GM19043 (cell line): ENCODE data around the gene FAM221B.

ENCODE experiments used
- ATAC-seq: cut with Tn5 transposase; IDR thresholded peaks from one replicate; pipeline ENCODE4 v1.9.1; 2021; ENCODE audit warnings: low read depth; ENCODE audit not compliant: unreplicated experiment

Gene FAM221B

DNA sequence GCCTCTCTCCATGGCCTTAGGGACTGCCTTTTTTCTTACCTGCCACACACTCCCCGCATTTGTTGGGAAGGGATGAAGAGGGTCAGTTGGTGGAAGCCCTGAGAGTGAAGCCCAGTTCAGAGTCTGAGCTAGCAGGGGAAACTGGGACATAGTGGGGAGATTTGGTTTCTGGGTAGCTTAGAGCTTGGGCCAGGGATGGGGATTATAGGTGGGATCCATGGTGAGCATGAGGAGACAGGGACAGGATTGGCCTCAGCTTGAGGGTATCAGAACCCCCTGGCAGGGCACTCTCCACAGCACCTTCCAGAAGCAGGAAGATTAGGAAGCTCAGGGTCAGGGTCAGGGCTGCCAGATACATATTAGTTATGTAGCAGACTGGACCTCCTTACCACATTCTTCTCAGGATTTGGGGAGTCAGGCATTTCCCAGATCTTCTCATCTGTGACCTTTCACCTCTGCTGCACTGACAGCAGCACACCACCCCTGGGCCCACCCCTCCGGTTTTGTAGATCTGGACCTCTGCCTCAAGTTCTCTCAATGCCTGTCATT, 23.8 kb upstream of the FAM221B start:
- ATAC-seq = no peak

DNA sequence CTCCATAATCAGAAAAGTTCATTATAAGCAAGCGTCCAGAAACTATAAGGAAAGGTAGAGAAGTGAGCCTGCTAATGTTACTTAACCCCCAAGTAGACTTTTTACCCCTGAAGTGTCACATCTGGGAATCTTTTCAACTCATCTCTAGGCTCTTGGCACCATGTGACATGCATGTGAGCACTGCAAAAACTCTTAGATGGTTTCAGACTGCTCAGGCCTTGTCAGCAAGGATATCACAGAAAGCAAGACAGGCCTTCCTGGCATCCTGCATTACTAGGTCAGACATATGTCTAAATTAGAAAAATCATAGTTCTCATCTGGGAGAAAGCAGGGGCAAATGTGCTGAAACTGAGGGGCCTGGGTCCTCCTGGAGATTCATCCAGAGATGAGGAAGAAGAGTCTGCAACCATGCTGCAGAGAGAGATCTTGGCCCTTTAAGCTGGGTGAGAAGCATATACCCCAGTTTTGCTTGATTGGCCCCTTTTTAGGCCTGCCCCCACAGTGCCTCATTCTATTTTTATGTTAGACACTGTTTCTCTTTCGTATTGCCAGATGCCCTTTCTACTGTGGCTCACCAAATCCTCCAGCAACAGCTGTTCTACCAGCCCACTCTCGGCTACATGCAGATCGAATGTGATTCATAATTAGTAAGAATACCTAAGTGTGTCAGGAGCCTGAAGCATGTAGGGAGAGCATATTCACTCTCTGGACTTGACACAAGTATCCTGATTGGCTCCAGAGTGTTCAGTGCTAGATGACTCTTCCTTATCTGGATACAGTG, 19.4 kb upstream of the FAM221B start:
- peak; percentile 83 for ATAC-seq

DNA sequence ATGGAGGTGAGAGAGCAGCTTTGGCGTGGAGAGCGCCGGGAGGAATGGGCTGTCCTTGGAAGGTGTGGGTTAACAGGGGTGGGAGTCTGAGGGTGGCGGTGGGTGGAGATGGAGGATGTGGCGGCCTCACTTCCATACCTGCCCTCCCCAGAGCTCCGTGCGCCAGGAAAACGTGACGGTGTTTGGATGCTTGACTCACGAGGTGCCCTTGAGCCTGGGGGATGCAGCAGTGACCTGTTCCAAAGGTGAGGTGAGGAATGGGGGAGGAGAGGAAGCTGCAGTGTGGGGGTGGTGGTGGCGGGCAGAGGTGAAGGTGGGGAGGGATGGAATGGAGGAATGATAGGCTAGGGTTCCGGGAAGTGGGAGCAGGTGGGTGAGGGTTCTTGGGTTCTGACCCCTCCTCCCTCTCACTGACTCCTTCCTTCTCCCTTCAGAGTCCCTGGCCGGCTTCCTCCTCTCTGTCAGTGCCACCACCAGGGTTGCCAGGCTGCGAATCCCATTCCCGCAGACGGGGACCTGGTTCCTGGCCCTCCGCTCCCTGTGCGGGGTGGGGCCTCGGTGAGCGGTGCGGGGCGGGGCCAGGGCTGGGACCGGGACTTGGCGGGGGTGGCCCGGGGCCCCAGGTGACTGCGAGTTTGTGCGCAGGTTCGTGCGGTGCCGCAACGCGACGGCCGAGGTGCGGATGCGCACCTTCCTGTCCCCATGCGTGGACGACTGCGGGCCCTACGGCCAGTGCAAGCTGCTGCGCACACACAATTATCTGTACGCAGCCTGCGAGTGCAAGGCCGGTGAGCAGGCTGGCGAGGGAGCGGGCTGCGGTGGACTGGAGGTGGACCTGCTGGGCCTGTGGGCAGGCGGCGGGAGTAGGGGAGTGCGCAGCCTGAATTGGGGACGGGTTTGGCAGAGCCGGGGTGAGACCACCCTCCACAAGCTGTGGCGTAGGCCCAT, 17.6 kb upstream of the FAM221B start:
- no peak for ATAC-seq

DNA sequence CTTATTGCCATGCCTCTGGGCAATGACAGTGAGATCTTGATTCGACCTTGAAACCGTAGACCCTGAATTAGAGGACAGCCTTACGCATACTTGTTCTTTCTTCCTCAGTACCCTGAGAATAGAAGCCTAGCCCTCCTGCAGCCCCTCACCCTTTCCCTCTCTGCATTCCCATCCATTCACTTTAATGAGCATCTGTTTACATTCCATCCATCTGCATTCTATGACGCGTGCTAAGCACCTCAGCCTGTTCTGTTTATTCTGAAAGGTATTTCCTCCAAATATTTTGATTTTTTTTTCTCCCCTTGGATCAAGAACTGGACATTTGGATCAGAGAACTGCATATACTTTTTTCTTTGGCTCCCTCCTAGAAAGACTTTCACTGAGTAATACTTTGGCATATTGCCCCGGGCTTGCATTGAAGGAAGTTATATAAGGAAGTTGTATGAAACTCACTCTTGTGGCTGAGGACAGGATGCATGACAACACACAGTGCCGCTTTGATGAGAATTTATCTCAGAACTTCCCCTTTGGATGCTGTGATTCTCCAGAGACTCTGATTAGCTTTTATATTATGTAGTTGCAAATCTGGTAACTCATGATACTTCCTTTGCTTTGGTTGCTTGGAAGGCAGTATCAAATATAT, 16.2 kb upstream of the FAM221B start:
- ATAC-seq = no peak

DNA sequence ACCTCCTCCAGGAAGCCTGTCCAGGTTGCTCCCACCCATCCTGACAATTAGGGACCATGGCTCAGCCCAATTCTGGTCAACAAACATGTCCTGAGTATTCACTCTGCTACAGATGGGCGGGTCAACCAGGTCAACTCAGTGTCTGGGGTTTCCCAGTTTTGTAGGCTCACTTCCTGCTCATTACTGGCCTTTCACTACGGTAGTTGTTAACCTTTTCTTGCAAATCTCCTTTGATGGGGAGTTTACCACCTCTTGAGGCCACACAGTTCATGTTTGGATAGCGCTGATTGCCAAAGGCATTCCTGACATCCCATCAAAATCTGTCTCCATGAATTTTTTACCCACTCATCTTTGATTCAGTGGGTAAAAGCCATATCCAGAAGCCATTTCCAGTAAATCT, 14.3 kb upstream of the FAM221B start:
- ATAC-seq = peak; percentile 49

DNA sequence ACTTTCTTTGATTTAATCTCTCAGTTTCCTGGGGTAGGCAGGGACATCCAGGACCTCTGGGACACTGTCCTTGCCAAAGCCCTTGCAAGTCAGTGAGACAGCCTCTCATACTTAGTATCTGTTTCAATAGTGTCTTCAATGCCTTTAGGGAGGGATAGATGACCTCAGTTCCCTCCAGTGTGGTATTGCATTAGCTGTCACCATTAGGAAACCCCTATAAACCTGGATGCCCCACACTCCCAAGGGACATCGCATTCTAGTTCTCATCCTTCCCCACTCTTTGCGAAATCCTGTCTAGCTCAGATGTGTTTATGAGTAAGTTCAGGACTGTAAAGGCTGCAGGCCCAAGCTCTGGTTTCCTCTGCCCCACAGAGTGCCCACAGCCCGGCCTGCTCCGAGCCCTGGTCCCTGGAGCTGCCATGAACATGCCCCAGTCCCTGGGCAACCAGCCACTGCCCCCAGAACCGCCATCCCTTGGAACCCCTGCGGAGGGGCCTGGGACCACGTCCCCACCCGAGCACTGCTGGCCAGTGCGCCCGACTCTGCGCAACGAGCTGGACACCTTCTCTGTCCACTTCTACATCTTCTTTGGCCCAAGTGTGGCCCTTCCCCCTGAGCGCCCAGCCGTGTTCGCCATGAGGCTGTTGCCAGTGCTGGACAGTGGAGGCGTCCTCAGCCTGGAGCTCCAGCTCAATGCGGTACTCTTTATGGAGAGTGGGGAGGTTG, 13.7 kb upstream of the FAM221B start:
- ATAC-seq = no peak

DNA sequence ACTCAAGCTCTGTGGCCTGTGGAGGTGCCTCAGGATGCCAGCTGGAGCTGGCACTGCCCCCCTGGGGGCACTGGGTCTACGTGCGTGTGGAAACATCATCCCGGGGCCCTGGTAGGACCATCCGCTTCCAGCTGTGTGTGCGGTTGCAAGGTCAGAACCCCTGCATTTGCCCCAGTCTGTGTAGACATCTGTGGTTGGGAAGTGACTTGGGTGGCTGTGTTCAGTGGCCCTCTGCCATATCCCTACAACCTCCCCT, 13.0 kb upstream of the FAM221B start:
- no peak for ATAC-seq

DNA sequence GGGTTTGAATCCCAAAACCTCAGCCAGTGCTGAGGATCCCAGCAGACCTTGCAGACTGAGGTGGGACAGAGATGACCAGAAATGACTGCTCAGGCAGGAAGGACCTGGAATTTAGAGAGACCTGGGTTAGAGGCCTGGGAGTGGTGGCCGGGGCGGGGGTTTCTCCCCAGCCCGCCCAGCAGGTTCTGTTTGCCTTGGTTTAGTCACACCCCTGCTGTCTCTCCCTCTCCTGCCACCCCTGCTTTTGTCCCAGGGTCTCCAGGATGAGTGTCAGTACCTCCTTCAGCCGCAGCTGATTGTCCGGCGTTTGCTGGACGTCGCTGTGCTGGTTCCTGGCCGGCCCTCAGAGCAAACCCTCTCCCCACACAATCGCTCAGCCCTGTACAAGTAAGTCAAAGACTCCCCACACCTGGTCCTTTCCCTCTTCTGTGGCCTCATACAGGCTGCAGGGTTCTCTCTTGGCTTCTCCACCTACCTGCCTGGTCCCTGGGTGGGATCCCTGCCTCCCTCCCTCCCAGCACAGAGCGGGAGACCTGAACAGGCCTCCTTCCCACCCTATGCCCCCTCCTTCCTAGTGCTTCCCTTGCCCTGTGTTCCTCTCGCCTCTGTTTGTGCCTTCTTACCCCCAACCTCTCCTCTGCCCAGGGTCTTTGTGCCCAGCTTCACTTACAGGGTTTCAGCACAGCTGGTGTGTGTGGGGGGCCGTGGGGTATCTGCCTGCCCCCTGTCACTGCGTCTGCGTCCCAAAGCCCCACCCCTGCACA, 12.5 kb upstream of the FAM221B start:
- no peak for ATAC-seq

DNA sequence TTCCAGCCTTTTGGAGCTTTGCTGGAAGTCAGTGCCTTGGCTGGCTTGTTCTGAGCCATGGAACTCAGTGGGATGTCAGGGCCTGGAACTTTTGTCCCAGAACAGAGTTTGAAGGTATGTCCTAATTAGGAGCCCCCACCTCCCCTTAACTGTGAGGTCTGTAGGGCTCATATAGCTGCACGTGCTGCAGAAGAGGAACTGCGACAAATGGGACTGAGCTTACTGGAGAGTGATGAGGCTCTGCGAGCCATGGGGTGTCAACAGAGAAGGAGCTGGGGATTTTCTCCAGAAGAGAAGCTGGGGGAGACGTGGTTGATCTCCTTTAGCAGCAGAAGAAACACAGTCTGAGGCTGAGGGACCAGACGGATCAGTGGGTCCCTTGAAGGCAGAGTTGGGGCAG, 11.4 kb upstream of the FAM221B start:
- ATAC-seq = no peak

DNA sequence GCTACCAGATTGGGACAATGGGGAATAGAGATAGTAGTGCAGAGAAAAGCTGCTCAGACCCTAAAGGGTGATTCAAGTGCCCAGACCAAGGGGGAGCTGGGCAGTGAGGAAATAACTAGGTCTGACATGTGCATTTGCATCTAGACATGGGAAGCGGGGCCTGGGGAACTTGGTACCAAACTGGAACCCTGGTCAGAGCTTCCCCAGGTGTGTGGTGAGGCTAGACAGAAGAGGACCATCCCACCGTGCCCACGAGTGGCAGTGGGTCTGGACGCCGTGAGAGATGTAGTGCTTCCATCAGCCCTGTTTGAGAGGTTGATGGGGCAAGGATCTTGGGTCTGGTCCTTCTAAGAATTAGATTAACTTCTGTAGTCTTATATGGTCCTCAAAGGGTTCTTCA, 8.1 kb upstream of the FAM221B start:
- ATAC-seq = no peak

DNA sequence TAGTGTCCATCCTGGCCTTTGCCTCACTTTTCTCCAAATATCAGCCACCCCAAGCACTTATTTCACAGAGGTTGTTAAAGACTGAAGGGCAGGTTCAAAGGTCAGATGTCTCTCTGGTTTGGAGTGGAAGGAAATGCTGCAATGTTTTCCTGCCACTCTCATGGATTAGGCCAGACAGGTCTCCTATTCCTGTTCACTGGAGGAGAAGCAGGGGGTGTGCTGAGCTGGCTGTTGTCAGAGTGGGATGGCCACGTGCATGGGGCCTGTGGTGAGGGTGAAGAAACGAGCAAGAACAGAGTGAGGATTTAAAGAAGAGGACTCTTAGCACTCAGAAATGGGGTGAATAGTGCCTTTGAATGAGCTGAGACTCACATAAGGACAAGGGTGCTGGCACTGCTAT, 7.2 kb upstream of the FAM221B start:
- ATAC-seq = no peak

DNA sequence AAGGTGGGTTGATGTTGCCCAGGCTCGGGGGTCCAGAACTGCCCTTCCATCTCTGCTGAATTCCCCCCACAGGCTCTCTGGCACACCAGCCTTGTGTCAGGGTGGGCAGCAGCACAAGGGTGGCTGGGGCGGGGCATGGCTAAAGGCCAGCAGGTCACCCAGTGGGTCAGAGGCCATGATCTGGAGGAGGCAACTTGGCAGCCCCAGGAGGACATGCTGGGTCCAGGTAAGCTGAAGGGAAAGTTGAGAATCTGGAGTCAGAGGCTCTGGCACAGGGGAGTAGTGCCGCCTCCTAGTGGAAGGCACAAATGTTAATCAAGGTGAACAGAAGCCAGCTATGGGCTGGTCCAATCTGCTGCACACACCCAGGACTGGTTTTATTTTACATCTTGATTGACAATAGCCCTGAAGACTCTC, 6.7 kb upstream of the FAM221B start:
- no peak for ATAC-seq

DNA sequence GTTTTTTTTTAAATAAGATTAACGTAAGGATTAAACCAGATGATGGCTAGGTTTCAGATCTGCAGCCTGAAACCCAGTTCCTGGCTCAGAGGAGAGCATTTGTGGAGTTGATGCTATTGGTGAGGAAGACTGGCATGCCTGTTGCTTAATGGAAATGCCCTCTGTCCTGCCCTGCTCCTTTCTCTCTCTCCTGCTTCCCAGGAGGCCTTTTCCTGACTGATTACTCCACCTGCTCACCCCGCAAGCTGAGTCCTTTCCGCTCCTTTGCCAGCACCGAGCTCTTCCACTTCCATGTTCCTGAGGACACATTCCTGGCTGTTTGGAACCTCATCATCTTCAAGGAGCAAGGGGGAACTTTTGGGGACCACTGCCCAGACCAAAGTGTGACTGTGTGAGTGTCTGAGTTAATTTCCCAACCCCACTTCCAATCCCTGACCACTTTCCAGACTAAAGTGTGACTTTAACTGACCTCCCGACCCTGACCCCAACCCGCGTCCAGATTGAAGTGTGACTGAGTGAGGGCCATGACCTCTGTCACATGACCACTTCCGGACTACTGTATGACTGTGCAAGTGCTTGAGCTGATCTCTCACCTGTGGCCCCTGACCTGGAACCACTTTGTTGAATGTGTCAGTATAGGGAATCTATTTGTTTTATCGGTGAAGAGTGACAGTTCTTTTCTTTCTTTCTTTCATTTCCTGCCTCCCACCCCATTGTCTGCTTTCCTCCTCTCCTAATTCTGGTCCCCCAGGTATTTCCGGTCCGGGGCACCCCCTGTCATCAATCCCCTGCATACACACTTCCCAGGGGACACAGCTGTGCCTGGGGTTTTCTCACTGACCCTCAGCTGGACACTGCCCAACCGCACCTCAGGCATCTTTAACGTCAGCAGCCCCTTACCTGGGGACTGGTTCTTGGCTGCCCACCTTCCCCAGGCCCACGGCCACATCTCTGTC, 6.0 kb upstream of the FAM221B start:
- no peak for ATAC-seq

DNA sequence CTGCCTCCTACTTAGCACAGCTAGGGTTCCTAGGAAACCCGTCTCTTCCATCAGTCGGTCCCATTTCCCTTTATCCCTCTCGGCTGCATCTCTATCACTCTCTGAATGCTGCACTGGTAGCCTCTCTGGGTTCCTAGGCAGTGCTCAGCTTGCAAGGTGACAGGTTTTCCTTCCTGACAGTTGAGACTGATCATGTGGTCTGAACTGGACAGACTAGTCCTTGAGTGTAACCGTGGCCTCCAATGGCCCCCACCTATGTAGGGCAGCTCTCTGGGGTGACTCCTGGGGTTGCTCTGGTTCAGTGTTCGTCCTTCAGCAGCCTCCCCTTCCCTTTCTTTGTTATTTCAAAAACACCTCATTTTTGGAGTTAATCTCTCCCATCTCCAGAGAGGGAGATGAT, 4.3 kb upstream of the FAM221B start:
- no peak for ATAC-seq

DNA sequence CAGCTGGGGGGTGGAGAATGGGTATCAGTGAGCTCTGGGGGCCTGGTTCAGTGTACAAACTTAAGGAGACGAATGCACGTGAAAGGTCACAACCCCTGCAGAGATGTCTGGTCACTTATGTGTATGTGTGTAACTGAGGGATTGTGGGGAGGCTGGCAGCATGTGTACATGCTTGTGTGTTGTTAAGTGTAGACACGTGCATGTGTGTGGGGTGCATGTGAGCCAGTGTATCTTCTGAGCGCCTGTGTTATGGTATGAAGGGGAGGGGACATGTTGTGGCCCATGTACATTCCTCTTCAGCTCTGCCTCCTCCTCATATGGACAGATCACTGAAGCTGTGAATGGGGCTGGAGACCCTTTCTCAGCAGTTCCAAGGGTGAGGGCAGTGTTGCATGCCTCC, 2.5 kb upstream of the FAM221B start:
- ATAC-seq = no peak

DNA sequence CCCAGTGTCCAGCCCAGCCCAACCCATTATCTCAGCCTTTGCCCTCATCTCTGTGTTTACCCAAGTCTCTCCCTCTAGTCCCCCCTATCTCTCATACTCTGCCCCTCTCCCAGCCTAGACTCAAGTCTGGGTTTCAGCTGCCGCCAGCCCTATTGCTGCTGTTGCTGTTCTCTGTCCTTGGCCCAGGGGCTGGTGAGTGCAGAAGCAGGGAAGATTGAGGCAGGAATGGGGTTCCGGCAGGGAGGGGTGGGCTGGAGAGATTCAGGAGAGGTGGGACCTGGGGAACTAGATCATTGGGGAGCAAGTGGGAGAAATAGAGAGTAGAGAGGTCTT, 1.2 kb upstream of the FAM221B start:
- no peak for ATAC-seq

DNA sequence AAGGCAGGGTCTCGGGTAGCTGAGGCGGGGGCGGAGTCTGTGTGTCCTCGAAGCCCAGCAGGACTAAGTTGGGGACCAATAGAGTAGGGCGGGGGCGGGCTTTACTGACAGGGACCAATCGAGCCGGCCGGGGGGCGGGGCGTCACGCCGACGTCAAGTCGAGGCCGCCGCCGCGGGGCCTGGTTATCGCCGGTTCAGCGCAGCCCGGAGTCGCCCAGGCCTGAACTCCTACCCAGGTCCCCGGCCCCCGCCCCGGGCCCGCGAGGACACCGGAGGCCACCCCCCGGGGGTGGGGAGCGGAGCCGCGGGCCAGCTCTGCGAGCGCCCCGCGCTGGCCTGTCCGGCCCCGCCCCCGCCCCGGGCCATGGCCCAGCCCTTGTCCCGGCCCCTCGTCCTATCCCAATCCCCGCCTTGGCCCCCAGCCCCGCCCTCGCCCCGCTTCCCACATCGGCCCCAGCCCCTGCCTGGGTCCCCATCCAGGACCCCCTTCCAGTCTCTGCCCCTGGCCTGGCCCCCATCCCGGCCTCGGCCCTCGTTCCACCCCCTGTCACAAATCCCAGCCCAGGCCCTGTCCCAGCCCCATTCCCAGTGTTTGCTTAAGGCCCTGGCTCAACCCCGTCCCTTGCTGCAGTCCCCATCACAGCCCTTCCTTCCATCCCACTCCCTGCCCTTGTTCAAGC, 692 bp upstream of the FAM221B start, which contains the start of gene TMEM8B:
TSS of gene TMEM8B (plus strand) at position 145 of the 680 bp plus-strand sequence. CDS start at position 365, 220 bp downstream.
- ATAC-seq = peak; percentile 65

DNA sequence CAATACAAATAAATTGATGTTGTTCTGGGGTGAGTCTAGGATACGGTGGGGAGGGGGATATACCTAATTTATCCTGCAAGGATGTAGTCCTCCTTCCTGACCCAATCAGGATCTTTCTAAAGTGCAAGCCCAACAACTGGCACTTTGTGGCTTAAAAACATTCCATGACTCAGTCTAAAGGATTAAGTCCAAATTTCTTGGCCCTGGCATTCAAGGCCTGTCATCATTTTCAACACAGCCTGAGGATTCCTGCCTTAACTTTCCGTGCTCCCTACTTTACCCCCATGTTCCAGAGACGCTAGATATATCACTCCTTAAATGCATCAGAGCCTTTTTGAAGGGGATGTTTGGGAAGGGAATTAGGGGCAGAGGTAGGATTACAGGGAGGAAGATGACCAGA, 1.0 kb downstream of the FAM221B start:
- no peak for ATAC-seq
